ENCODE measurements around the gene CDC42BPA.
"Not testable (repeated sequence)": the region's sequence is repeated elsewhere in the genome, so short reads cannot be mapped to it uniquely, and the experiment has no call there.

The CDC42BPA gene

GRCh38 chr1:226960944-226961765 lies 357.1 kb downstream of the CDC42BPA start:
- DNase-seq, result no peak

- DNase-seq, result no peak
Measured at GRCh38 chr1:226960256-226960655, 358.0 kb downstream of the CDC42BPA start.

- no peak for DNase-seq
Measured at GRCh38 chr1:226958300-226958699, 360.0 kb downstream of the CDC42BPA start.

GRCh38 chr1:226957714-226958113 lies 360.6 kb downstream of the CDC42BPA start:
- DNase-seq, result no peak

- no peak for DNase-seq
Measured at GRCh38 chr1:226956942-226957713, 361.2 kb downstream of the CDC42BPA start.

- DNase-seq, result not testable (repeated sequence)
Measured at GRCh38 chr1:226955857-226956256, 362.4 kb downstream of the CDC42BPA start.

GRCh38 chr1:226954777-226955176 lies 363.5 kb downstream of the CDC42BPA start:
- no peak for DNase-seq

- DNase-seq, result no peak
Measured at GRCh38 chr1:226954337-226954736, 364.0 kb downstream of the CDC42BPA start.

- peak; percentile 27 for DNase-seq
Measured at GRCh38 chr1:226953175-226953800, 365.0 kb downstream of the CDC42BPA start.

- DNase-seq, result no peak
Measured at GRCh38 chr1:226952118-226952441, 366.2 kb downstream of the CDC42BPA start.

- no peak for DNase-seq
Measured at GRCh38 chr1:226951286-226952117, 366.8 kb downstream of the CDC42BPA start.

GRCh38 chr1:226950871-226951270 lies 367.4 kb downstream of the CDC42BPA start:
- DNase-seq, result no peak

- no peak for DNase-seq
Measured at GRCh38 chr1:226950316-226950715, 368.0 kb downstream of the CDC42BPA start.

GRCh38 chr1:226949401-226949800 lies 368.9 kb downstream of the CDC42BPA start:
- no peak for DNase-seq

- DNase-seq, result no peak
Measured at GRCh38 chr1:226948996-226949395, 369.3 kb downstream of the CDC42BPA start.

- no peak for DNase-seq
Measured at GRCh38 chr1:226948480-226948879, 369.8 kb downstream of the CDC42BPA start.

GRCh38 chr1:226948051-226948450 lies 370.2 kb downstream of the CDC42BPA start:
- DNase-seq, result no peak

- DNase-seq, result no peak
Measured at GRCh38 chr1:226946841-226947240, 371.5 kb downstream of the CDC42BPA start.

- DNase-seq, result no peak
Measured at GRCh38 chr1:226946285-226946684, 372.0 kb downstream of the CDC42BPA start.

GRCh38 chr1:226945858-226946245 lies 372.4 kb downstream of the CDC42BPA start:
- no peak for DNase-seq

GRCh38 chr1:226945106-226945857 lies 373.0 kb downstream of the CDC42BPA start:
- DNase-seq, result no peak

- no peak for DNase-seq
Measured at GRCh38 chr1:226943927-226944326, 374.4 kb downstream of the CDC42BPA start.

All from fibroblast of skin of back (primary cell).